Type B pancreatic cell (in vitro differentiated cells): ENCODE data around the gene SPRED2. TPM values are rescaled to one million over a fixed set of nuclear protein-coding genes. Genes with fewer than 3 reads are reported as not detected.

Experiments used
- DNase-seq: peaks from one replicate; pipeline ENCODE4 v3.0.0; 2021; ENCODE audit warnings: mixed read lengths; ENCODE audit not compliant: unreplicated experiment; ENCODE audit errors: extremely low spot score
- H3K27ac Mint-ChIP-seq: 2 replicates; pipeline ENCODE4 v1.8.0; 2021; ENCODE audit warnings: mild to moderate bottlenecking, mixed read lengths
- H3K27me3 Mint-ChIP-seq: 2 replicates; pipeline ENCODE4 v1.8.0; 2021; ENCODE audit warnings: mixed read lengths
- H3K36me3 Mint-ChIP-seq: 2 replicates; pipeline ENCODE4 v1.8.0; 2021; ENCODE audit warnings: mixed read lengths
- H3K4me1 Mint-ChIP-seq: one replicate; pipeline ENCODE4 v1.8.0; 2021; ENCODE audit warnings: mixed read lengths; ENCODE audit not compliant: unreplicated experiment
- H3K4me3 Mint-ChIP-seq: 2 replicates; pipeline ENCODE4 v1.8.0; 2021; ENCODE audit warnings: mild to moderate bottlenecking, mixed read lengths
- H3K9me3 Mint-ChIP-seq: 2 replicates; pipeline ENCODE4 v1.8.0; 2021; ENCODE audit warnings: mixed read lengths
- total RNA-seq: library from RNA; stranded (reverse); gene quantifications from 2 replicates; pipeline ENCODE4 v1.2.1, GENCODE V29; 2021; ENCODE audit warnings: low replicate concordance
- TF ChIP-seq, protein P1 (sequence below): fragments of 200-600 bp; sonication (generic); conservative IDR thresholded peaks from 2 replicates; pipeline ENCODE4 v1.5.0; 2021; ENCODE audit warnings: antibody characterized with exemption, mild to moderate bottlenecking

SPRED2 gene
- total RNA-seq, 1 donor from 2014 or later: 38.9 TPM

GRCh38 chr2:65402780-65403528 lies 29.4 kb downstream of the SPRED2 start:
- Mint-ChIP-seq H3K27ac (no peak overlapping the region), H3K4me1 (peaks cover 34% of the 10 kb centered on the region), H3K4me3 (no peak overlapping the region), H3K36me3 (peaks cover 4% of the 10 kb centered on the region), H3K27me3 (no peaks in the 10 kb centered on the region), H3K9me3 (peaks cover 6% of the 10 kb centered on the region)
- TF ChIP-seq, protein P1, sequence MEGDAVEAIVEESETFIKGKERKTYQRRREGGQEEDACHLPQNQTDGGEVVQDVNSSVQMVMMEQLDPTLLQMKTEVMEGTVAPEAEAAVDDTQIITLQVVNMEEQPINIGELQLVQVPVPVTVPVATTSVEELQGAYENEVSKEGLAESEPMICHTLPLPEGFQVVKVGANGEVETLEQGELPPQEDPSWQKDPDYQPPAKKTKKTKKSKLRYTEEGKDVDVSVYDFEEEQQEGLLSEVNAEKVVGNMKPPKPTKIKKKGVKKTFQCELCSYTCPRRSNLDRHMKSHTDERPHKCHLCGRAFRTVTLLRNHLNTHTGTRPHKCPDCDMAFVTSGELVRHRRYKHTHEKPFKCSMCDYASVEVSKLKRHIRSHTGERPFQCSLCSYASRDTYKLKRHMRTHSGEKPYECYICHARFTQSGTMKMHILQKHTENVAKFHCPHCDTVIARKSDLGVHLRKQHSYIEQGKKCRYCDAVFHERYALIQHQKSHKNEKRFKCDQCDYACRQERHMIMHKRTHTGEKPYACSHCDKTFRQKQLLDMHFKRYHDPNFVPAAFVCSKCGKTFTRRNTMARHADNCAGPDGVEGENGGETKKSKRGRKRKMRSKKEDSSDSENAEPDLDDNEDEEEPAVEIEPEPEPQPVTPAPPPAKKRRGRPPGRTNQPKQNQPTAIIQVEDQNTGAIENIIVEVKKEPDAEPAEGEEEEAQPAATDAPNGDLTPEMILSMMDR: no peak
- DNase-seq: no peak

DNA sequence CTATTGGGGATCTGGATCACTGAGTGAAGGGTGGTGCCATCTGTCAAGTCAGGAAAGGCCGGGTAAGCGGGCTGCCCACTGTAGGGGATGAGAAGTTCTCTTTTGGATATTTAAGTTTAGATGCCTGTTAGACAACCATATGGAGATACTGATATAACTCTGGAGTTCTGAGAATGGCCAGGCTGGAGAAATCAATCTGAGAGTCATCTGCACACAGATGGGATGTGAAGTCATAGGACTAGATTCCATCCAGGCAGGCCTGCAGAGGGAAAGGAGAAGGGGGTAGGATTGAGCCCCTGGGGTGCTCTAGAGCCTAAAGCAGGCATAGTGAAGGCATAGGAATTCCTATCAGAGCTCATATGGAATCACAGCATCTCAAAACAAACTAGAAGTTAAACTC lies 30.1 kb downstream of the SPRED2 start:
- Mint-ChIP-seq H3K36me3 (peaks cover 8% of the 10 kb centered on the region), H3K4me3 (no peak overlapping the region), H3K4me1 (peaks cover 33% of the 10 kb centered on the region), H3K27ac (no peak overlapping the region), H3K27me3 (no peaks in the 10 kb centered on the region), H3K9me3 (peaks cover 6% of the 10 kb centered on the region)
- no peak for DNase-seq
- TF ChIP-seq, protein P1: no peak

DNA sequence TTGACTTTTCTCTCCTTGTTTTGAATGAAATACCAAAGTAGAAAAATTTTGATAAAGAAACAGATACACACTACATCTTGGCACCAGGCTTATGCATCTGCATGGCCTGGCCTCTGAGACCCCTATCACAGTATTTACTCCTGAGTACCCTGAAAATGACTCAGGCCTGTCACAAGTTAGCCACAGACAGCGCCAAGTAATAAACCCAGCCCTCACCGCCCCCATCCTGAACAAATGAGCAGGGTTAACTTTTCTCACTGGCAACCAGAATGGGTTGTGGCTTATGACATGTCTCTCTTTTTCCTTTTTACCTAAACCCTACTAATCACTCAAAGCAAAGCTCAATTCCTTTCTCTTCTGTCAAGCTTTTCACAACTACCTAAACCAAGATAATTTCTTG lies 35.3 kb downstream of the SPRED2 start:
- Mint-ChIP-seq H3K36me3 (peaks cover 5% of the 10 kb centered on the region), H3K9me3 (peaks cover 6% of the 10 kb centered on the region), H3K27ac (peak overlapping the region; percentile 72), H3K4me3 (peak overlapping the region; percentile 42), H3K27me3 (no peaks in the 10 kb centered on the region), H3K4me1 (peaks cover 36% of the 10 kb centered on the region)
- TF ChIP-seq, protein P1: no peak
- no peak for DNase-seq

GRCh38 chr2:65396348-65397026 lies 35.9 kb downstream of the SPRED2 start:
- H3K27ac Mint-ChIP-seq: peak overlapping the region; percentile 72

DNA sequence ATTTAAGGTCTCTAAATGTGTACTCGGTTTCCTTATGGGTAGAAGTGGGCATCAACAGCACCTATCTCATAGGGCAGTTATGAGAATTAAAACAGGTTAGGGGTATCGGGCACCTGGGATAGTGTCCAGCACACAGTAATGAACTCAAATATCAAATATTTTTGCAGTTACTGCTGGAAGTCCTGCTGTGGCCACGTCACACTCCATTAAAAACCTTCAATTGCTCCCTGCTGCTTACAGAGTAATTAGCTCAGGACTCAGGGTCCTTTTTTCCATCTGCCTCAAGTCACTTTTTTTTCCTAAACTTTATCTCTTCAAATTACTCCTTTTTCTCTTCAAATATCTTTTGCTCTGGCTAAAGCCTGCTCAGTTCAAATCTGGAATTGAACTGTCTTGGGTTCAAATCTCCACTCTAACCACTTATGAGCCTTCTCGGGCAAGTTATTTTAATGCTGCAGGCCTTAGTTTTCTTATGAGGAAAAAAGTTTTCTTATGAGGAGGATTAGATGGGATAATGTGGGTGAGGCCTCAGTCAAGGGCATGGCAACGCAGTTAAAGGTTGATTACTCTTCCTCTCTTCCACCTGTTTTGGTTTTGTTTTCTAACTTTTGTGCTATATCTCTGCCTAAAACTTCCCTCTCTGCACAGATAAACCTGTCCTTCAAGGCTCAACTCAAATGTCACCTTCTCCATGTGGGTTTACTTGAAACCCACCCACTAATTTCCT lies 36.6 kb downstream of the SPRED2 start:
- peaks cover 6% of the 10 kb centered on the region for H3K9me3 Mint-ChIP-seq
- H3K36me3 Mint-ChIP-seq: peaks cover 5% of the 10 kb centered on the region
- peak overlapping the region; percentile 18 for H3K4me3 Mint-ChIP-seq
- H3K27me3 Mint-ChIP-seq: no peaks in the 10 kb centered on the region
- peak overlapping the region; percentile 52 for H3K27ac Mint-ChIP-seq
- no peak for DNase-seq
- TF ChIP-seq, protein P1: no peak
- peaks cover 35% of the 10 kb centered on the region for H3K4me1 Mint-ChIP-seq

More at GRCh38 chr2:65396348-65397026, 35.9 kb downstream of the SPRED2 start:
- Mint-ChIP-seq H3K4me1 (peaks cover 35% of the 10 kb centered on the region), H3K36me3 (peaks cover 5% of the 10 kb centered on the region), H3K27me3 (no peaks in the 10 kb centered on the region), H3K4me3 (peak overlapping the region; percentile 18), H3K9me3 (peaks cover 6% of the 10 kb centered on the region)
- DNase-seq: no peak
- TF ChIP-seq, protein P1: no peak
